Neural progenitor cell (in vitro differentiated cells): Measurements from ENCODE around the gene IGFBP4. TPM values are rescaled to one million over a fixed set of nuclear protein-coding genes. Genes with fewer than 3 reads are reported as not detected.

Experiments used
- DNase-seq: peaks from one replicate; pipeline ENCODE4 v3.0.0-alpha.2; 2016; ENCODE audit warnings: low spot score
- H2AFZ ChIP-seq: fragments of 200-600 bp; sonication (generic); replicated peaks from 2 replicates; pipeline ENCODE4 v1.6.1; 2016; ENCODE audit warnings: antibody characterized with exemption
- H3F3A ChIP-seq: fragments of 200-600 bp; sonication (generic); 2 replicates; pipeline ENCODE4 v1.6.1; 2016; ENCODE audit warnings: antibody characterized with exemption, low read depth
- H3K27ac ChIP-seq: fragments of 200-600 bp; sonication (generic); 2 replicates; pipeline ENCODE4 v1.5.1; 2016; ENCODE audit warnings: mild to moderate bottlenecking
- H3K27me3 ChIP-seq: fragments of 200-600 bp; sonication (generic); 2 replicates; pipeline ENCODE4 v1.6.1; 2016; ENCODE audit warnings: mild to moderate bottlenecking, moderate library complexity
- H3K36me3 ChIP-seq: fragments of 200-600 bp; sonication (generic); 2 replicates; pipeline ENCODE4 v1.5.1; 2016
- H3K4me1 ChIP-seq: fragments of 200-600 bp; sonication (generic); 2 replicates; pipeline ENCODE4 v1.6.1; 2016; ENCODE audit warnings: mixed run types
- H3K4me2 ChIP-seq: fragments of 200-600 bp; sonication (generic); 2 replicates; pipeline ENCODE4 v1.6.1; 2016
- H3K4me3 ChIP-seq: fragments of 200-600 bp; sonication (generic); 2 replicates; pipeline ENCODE4 v1.5.1; 2016
- H3K79me2 ChIP-seq: fragments of 200-600 bp; sonication (generic); 2 replicates; pipeline ENCODE4 v1.6.1; 2016; ENCODE audit warnings: low read depth
- H3K9ac ChIP-seq: fragments of 200-600 bp; sonication (generic); 2 replicates; pipeline ENCODE4 v1.6.1; 2016
- H3K9me3 ChIP-seq: fragments of 200-600 bp; sonication (generic); 2 replicates; pipeline ENCODE4 v1.5.1; 2016; ENCODE audit warnings: low read depth
- H4K20me1 ChIP-seq: fragments of 200-600 bp; sonication (generic); 2 replicates; pipeline ENCODE4 v1.6.1; 2016; ENCODE audit warnings: low read depth
- H3K27ac Mint-ChIP-seq: 3 replicates; pipeline ENCODE4 v1.8.0; 2021; ENCODE audit warnings: mixed read lengths
- H3K27me3 Mint-ChIP-seq: 2 replicates; pipeline ENCODE4 v1.8.0; 2022; ENCODE audit warnings: low read depth, mild to moderate bottlenecking, inconsistent platforms, moderate library complexity, mixed read lengths; ENCODE audit not compliant: insufficient read depth
- H3K36me3 Mint-ChIP-seq: 3 replicates; pipeline ENCODE4 v1.8.0; 2021; ENCODE audit warnings: mixed read lengths
- H3K4me1 Mint-ChIP-seq: 3 replicates; pipeline ENCODE4 v1.8.0; 2021; ENCODE audit warnings: mixed read lengths
- H3K4me3 Mint-ChIP-seq: 3 replicates; pipeline ENCODE4 v1.8.0; 2021; ENCODE audit warnings: mild to moderate bottlenecking, moderate library complexity, mixed read lengths
- H3K9me3 Mint-ChIP-seq: 3 replicates; pipeline ENCODE4 v1.8.0; 2020; ENCODE audit warnings: mixed read lengths
- CTCF ChIP-seq: fragments of 200-600 bp; sonication (generic); IDR thresholded peaks from 2 replicates; pipeline ENCODE4 v1.5.1; 2017; ENCODE audit warnings: antibody characterized with exemption, mild to moderate bottlenecking
- EZH2 ChIP-seq: fragments of 200-600 bp; sonication (generic); IDR thresholded peaks from 2 replicates; pipeline ENCODE4 v1.6.1; 2017; ENCODE audit warnings: antibody characterized with exemption, mild to moderate bottlenecking, moderate library complexity
- EZH2phosphoT487 ChIP-seq: fragments of 200-600 bp; sonication (generic); IDR thresholded peaks from 2 replicates; pipeline ENCODE4 v1.6.1; 2017; ENCODE audit warnings: antibody characterized with exemption
- total RNA-seq: library from RNA; depleted of rRNA; stranded (reverse); fragments of >200 nt; gene quantifications from 2 replicates; pipeline ENCODE4 v1.2.3, GENCODE V29; 2015; ENCODE audit warnings: low replicate concordance

The IGFBP4 gene
- total RNA-seq, 1 donor from 2014 or later = 14.4 TPM

GRCh38 chr17:40480501-40481003 lies 37.3 kb downstream of the IGFBP4 start:
- Mint-ChIP-seq H3K27me3 (peaks cover 16% of the 10 kb centered on the region), H3K27ac (no peak overlapping the region), H3K36me3 (no peaks in the 10 kb centered on the region), H3K9me3 (no peaks in the 10 kb centered on the region), H3K4me1 (peaks cover 12% of the 10 kb centered on the region), H3K4me3 (no peak overlapping the region)
- no peaks in the 10 kb centered on the region for H3K9me3 ChIP-seq
- H3K27ac ChIP-seq = no peak overlapping the region
- H3K4me2 ChIP-seq = no peak overlapping the region
- H3K79me2 ChIP-seq = no peaks in the 10 kb centered on the region
- no peaks in the 10 kb centered on the region for H3F3A ChIP-seq
- no peak for DNase-seq
- H3K4me1 ChIP-seq = peaks cover 7% of the 10 kb centered on the region
- no peak for TF ChIP-seq EZH2
- no peak for TF ChIP-seq CTCF
- no peak for TF ChIP-seq EZH2phosphoT487
- H3K27me3 ChIP-seq = no peaks in the 10 kb centered on the region
- no peaks in the 10 kb centered on the region for H3K36me3 ChIP-seq
- no peak overlapping the region for H3K9ac ChIP-seq
- H2AFZ ChIP-seq = no peak overlapping the region
- no peak overlapping the region for H3K4me3 ChIP-seq
- no peaks in the 10 kb centered on the region for H4K20me1 ChIP-seq

- DNase-seq = no peak
- Histone ChIP-seq H3K9me3 (no peaks in the 10 kb centered on the region), H3K4me3 (no peak overlapping the region), H3F3A (no peaks in the 10 kb centered on the region), H3K27me3 (no peaks in the 10 kb centered on the region), H3K27ac (no peak overlapping the region), H4K20me1 (no peaks in the 10 kb centered on the region), H3K9ac (no peak overlapping the region), H3K4me1 (peaks cover 3% of the 10 kb centered on the region), H3K79me2 (no peaks in the 10 kb centered on the region), H3K36me3 (no peaks in the 10 kb centered on the region), H3K4me2 (no peak overlapping the region), H2AFZ (no peak overlapping the region)
- H3K4me3 Mint-ChIP-seq = no peak overlapping the region
- H3K9me3 Mint-ChIP-seq = no peaks in the 10 kb centered on the region
- TF ChIP-seq CTCF (no peak), EZH2 (no peak), EZH2phosphoT487 (no peak)
- no peak overlapping the region for H3K27ac Mint-ChIP-seq
- H3K36me3 Mint-ChIP-seq = no peaks in the 10 kb centered on the region
- H3K4me1 Mint-ChIP-seq = peaks cover 9% of the 10 kb centered on the region
- H3K27me3 Mint-ChIP-seq = peaks cover 12% of the 10 kb centered on the region
Measured at GRCh38 chr17:40481106-40481505, 37.9 kb downstream of the IGFBP4 start.

GRCh38 chr17:40482722-40483121 lies 39.5 kb downstream of the IGFBP4 start:
- H3K4me3 Mint-ChIP-seq = no peak overlapping the region
- Histone ChIP-seq H3K4me3 (no peak overlapping the region), H3K4me2 (no peak overlapping the region), H3F3A (no peaks in the 10 kb centered on the region), H3K36me3 (no peaks in the 10 kb centered on the region), H2AFZ (no peak overlapping the region), H3K9ac (no peak overlapping the region), H3K27me3 (no peaks in the 10 kb centered on the region), H3K9me3 (no peaks in the 10 kb centered on the region), H3K4me1 (peaks cover 3% of the 10 kb centered on the region), H3K27ac (no peak overlapping the region), H3K79me2 (no peaks in the 10 kb centered on the region), H4K20me1 (no peaks in the 10 kb centered on the region)
- TF ChIP-seq EZH2 (no peak), CTCF (no peak), EZH2phosphoT487 (no peak)
- no peaks in the 10 kb centered on the region for H3K9me3 Mint-ChIP-seq
- H3K27ac Mint-ChIP-seq = peak overlapping the region; percentile 36
- H3K36me3 Mint-ChIP-seq = no peaks in the 10 kb centered on the region
- no peak for DNase-seq
- peaks cover 5% of the 10 kb centered on the region for H3K4me1 Mint-ChIP-seq
- H3K27me3 Mint-ChIP-seq = peaks cover 11% of the 10 kb centered on the region
